DOHH2 (cell line): ENCODE results near the gene SLC6A1.

ENCODE experiments used
- H3F3A ChIP-seq: fragments of 200-600 bp; sonication (generic), shearing (Covaris generic); 2 replicates; pipeline ENCODE4 v1.6.0; 2016; ENCODE audit warnings: antibody characterized with exemption, mild to moderate bottlenecking; ENCODE audit not compliant: control insufficient read depth, insufficient read depth
- H3K27ac ChIP-seq: fragments of 200-600 bp; sonication (generic); 2 replicates; pipeline ENCODE4 v1.5.1; 2014; ENCODE audit warnings: low read depth, mild to moderate bottlenecking, low read length, moderate library complexity
- H3K27me3 ChIP-seq: fragments of 200-600 bp; sonication (generic); 2 replicates; pipeline ENCODE4 v1.6.1; 2014; ENCODE audit warnings: mild to moderate bottlenecking, low read length, mixed read lengths; ENCODE audit not compliant: control insufficient read depth
- H3K36me3 ChIP-seq: fragments of 200-600 bp; sonication (generic); 2 replicates; pipeline ENCODE4 v1.6.1; 2014; ENCODE audit warnings: mild to moderate bottlenecking, low read length, moderate library complexity, mixed read lengths; ENCODE audit not compliant: control insufficient read depth
- H3K4me1 ChIP-seq: fragments of 200-600 bp; sonication (generic); 2 replicates; pipeline ENCODE4 v1.6.1; 2014; ENCODE audit warnings: mild to moderate bottlenecking, low read length, mixed read lengths; ENCODE audit not compliant: control insufficient read depth
- H3K4me2 ChIP-seq: fragments of 200-600 bp; sonication (generic); 2 replicates; pipeline ENCODE4 v1.6.0; 2014; ENCODE audit warnings: mild to moderate bottlenecking, low read length, moderate library complexity
- H3K4me3 ChIP-seq: fragments of 200-600 bp; sonication (generic); 2 replicates; pipeline ENCODE4 v1.5.1; 2014; ENCODE audit warnings: mild to moderate bottlenecking, low read length, mixed read lengths
- H3K79me2 ChIP-seq: fragments of 200-600 bp; sonication (generic); 2 replicates; pipeline ENCODE4 v1.6.1; 2014; ENCODE audit warnings: mild to moderate bottlenecking, low read length, mixed read lengths; ENCODE audit not compliant: control insufficient read depth
- H3K9me2 ChIP-seq: fragments of 200-600 bp; sonication (generic); replicated peaks from 2 replicates; pipeline ENCODE4 v1.6.1; 2014; ENCODE audit warnings: mild to moderate bottlenecking, low read length, mixed read lengths; ENCODE audit not compliant: control insufficient read depth
- H3K9me3 ChIP-seq: fragments of 200-600 bp; sonication (generic); 2 replicates; pipeline ENCODE4 v1.6.1; 2014; ENCODE audit warnings: antibody characterized with exemption, low read length, mixed read lengths; ENCODE audit not compliant: control insufficient read depth, insufficient read depth
- H4K20me1 ChIP-seq: fragments of 200-600 bp; sonication (generic); 2 replicates; pipeline ENCODE4 v1.6.0; 2014; ENCODE audit warnings: low read depth, mild to moderate bottlenecking, antibody characterized with exemption, low read length, moderate library complexity; ENCODE audit not compliant: control insufficient read depth, insufficient read depth
- CTCF ChIP-seq: fragments of 200-600 bp; sonication (generic); IDR thresholded peaks from one replicate; pipeline ENCODE4 v1.5.1; 2014; ENCODE audit warnings: antibody characterized with exemption, mild to moderate bottlenecking, low read depth, low read length; ENCODE audit not compliant: poor library complexity, severe bottlenecking
- EZH2phosphoT487 ChIP-seq: fragments of 200-600 bp; sonication (generic); IDR thresholded peaks from 2 replicates; pipeline ENCODE4 v1.6.1; 2017; ENCODE audit warnings: borderline replicate concordance, mild to moderate bottlenecking, antibody characterized with exemption, low read length, moderate library complexity, mixed read lengths

The SLC6A1 gene

GRCh38 chr3:11014752-11015151 is 22.2 kb downstream of the SLC6A1 start:
- Histone ChIP-seq H3K9me2 (no peaks in the 10 kb centered on the region), H3K4me3 (no peak overlapping the region), H3F3A (no peaks in the 10 kb centered on the region), H3K4me1 (no peaks in the 10 kb centered on the region), H3K27me3 (no peaks in the 10 kb centered on the region), H3K36me3 (no peaks in the 10 kb centered on the region), H3K9me3 (no peaks in the 10 kb centered on the region), H3K27ac (no peak overlapping the region), H3K4me2 (no peak overlapping the region), H4K20me1 (no peaks in the 10 kb centered on the region), H3K79me2 (no peaks in the 10 kb centered on the region)
- TF ChIP-seq CTCF (no peak), EZH2phosphoT487 (no peak)

- TF ChIP-seq EZH2phosphoT487 (no peak), CTCF (no peak)
- Histone ChIP-seq H3K9me2 (no peaks in the 10 kb centered on the region), H4K20me1 (no peaks in the 10 kb centered on the region), H3K36me3 (no peaks in the 10 kb centered on the region), H3K4me2 (no peak overlapping the region), H3K79me2 (no peaks in the 10 kb centered on the region), H3K27me3 (no peaks in the 10 kb centered on the region), H3F3A (no peaks in the 10 kb centered on the region), H3K27ac (no peak overlapping the region), H3K9me3 (no peaks in the 10 kb centered on the region), H3K4me1 (no peaks in the 10 kb centered on the region), H3K4me3 (no peak overlapping the region)
Observed at GRCh38 chr3:11015369-11015768, 22.8 kb downstream of the SLC6A1 start.

- Histone ChIP-seq H3K27me3 (no peaks in the 10 kb centered on the region), H3K36me3 (no peaks in the 10 kb centered on the region), H3K4me2 (no peak overlapping the region), H3K9me2 (no peaks in the 10 kb centered on the region), H3K79me2 (no peaks in the 10 kb centered on the region), H3K27ac (no peak overlapping the region), H3K4me3 (no peak overlapping the region), H4K20me1 (no peaks in the 10 kb centered on the region), H3K9me3 (no peaks in the 10 kb centered on the region), H3F3A (no peaks in the 10 kb centered on the region), H3K4me1 (no peaks in the 10 kb centered on the region)
- TF ChIP-seq CTCF: no peak
- TF ChIP-seq EZH2phosphoT487: no peak
Observed at GRCh38 chr3:11016727-11017126, 24.2 kb downstream of the SLC6A1 start.
